ENCODE measurements around the gene TUBB4B.

Gene TUBB4B

GRCh38 chr9:137275588-137276472, 34.7 kb downstream of the TUBB4B start:
- no peak overlapping the region for H3K23ac ChIP-seq (ENCODE audit: low read length)
- H3K79me2 ChIP-seq (ENCODE audit: control insufficient read depth, insufficient read depth, low read length, poor library complexity), result peaks cover 5% of the 10 kb centered on the region
- no peak overlapping the region for H3K4me2 ChIP-seq (ENCODE audit: low read length)
- DNase-seq, result no peak
- H3K4me1 ChIP-seq (ENCODE audit: control insufficient read depth in 1 of 2, insufficient read depth in 2 of 2, low read length in 2 of 2), result peaks cover 22 to 25% of the 10 kb centered on the region in 2 experiments
- peak overlapping the region; percentile 9 for H2AK5ac ChIP-seq (ENCODE audit: low read length)
- no peak overlapping the region for H4K91ac ChIP-seq (ENCODE audit: low read depth, low read length)
- peaks cover 17% of the 10 kb centered on the region for H3K9me3 ChIP-seq (ENCODE audit: insufficient read depth, low read depth, low read length)
- no peak overlapping the region for H4K12ac ChIP-seq (ENCODE audit: low read depth, low read length)
- no peaks in the 10 kb centered on the region for H3K27me3 ChIP-seq (ENCODE audit: insufficient read depth, low read length)
- no peak overlapping the region for H4K8ac ChIP-seq (ENCODE audit: low read depth, low read length)
- H2BK120ac ChIP-seq (ENCODE audit: insufficient read depth, low read length, poor library complexity), result no peak overlapping the region
- no CpG with 5 or more reads among the region's 24 CpGs for WGBS (ENCODE audit: extremely low coverage, insufficient coverage, insufficient read length)
- no peak overlapping the region for H3K27ac ChIP-seq (ENCODE audit: low read depth, low read length)
- no peak overlapping the region for H3K14ac ChIP-seq (ENCODE audit: low read length)
- H2BK12ac ChIP-seq (ENCODE audit: low read length), result no peak overlapping the region
- no peak overlapping the region for H3K4me3 ChIP-seq (ENCODE audit: low read depth, low read length)
- H3K18ac ChIP-seq (ENCODE audit: low read length), result no peak overlapping the region
- H3K36me3 ChIP-seq (ENCODE audit: control insufficient read depth in 1 of 2, insufficient read depth in 2 of 2, low read length in 2 of 2), result peaks cover 46 to 48% of the 10 kb centered on the region in 2 experiments
- peaks cover 14% of the 10 kb centered on the region for H3K79me1 ChIP-seq (ENCODE audit: low read length)
- no peak overlapping the region for H2BK5ac ChIP-seq (ENCODE audit: low read depth, low read length, poor library complexity)
- H2AFZ ChIP-seq (ENCODE audit: insufficient read depth, low read length, poor library complexity), result no peak overlapping the region
- H3K4ac ChIP-seq (ENCODE audit: low read depth, low read length), result no peak overlapping the region
- H3K9ac ChIP-seq (ENCODE audit: low read length), result no peak overlapping the region

GRCh38 chr9:137276473-137277328, 35.6 kb downstream of the TUBB4B start:
- Histone ChIP-seq H2BK120ac (ENCODE audit: insufficient read depth, low read length, poor library complexity) (no peak overlapping the region), H3K79me2 (ENCODE audit: control insufficient read depth, insufficient read depth, low read length, poor library complexity) (peaks cover 5% of the 10 kb centered on the region), H3K79me1 (ENCODE audit: low read length) (peaks cover 17% of the 10 kb centered on the region), H2BK12ac (ENCODE audit: low read length) (peak overlapping the region; percentile 10), H3K23ac (ENCODE audit: low read length) (no peak overlapping the region), H3K27ac (ENCODE audit: low read depth, low read length) (peak overlapping the region; percentile 52), H3K4me1 (ENCODE audit: control insufficient read depth in 1 of 2, insufficient read depth in 2 of 2, low read length in 2 of 2) (peaks cover 27 to 29% of the 10 kb centered on the region in 2 experiments), H3K9ac (ENCODE audit: low read length) (no peak overlapping the region), H3K4me3 (ENCODE audit: low read depth, low read length) (no peak overlapping the region), H3K14ac (ENCODE audit: low read length) (peak overlapping the region; percentile 1), H3K9me3 (ENCODE audit: insufficient read depth, low read depth, low read length) (peaks cover 17% of the 10 kb centered on the region), H4K8ac (ENCODE audit: low read depth, low read length) (no peak overlapping the region), H2AK5ac (ENCODE audit: low read length) (peak overlapping the region; percentile 9), H3K27me3 (ENCODE audit: insufficient read depth, low read length) (no peaks in the 10 kb centered on the region), H4K91ac (ENCODE audit: low read depth, low read length) (peak overlapping the region; percentile 50), H3K4me2 (ENCODE audit: low read length) (peak overlapping the region; percentile 60), H3K36me3 (ENCODE audit: control insufficient read depth in 1 of 2, insufficient read depth in 2 of 2, low read length in 2 of 2) (peaks cover 39 to 42% of the 10 kb centered on the region in 2 experiments), H2BK5ac (ENCODE audit: low read depth, low read length, poor library complexity) (no peak overlapping the region), H3K4ac (ENCODE audit: low read depth, low read length) (no peak overlapping the region), H4K12ac (ENCODE audit: low read depth, low read length) (peak overlapping the region; percentile 8), H3K18ac (ENCODE audit: low read length) (no peak overlapping the region), H2AFZ (ENCODE audit: insufficient read depth, low read length, poor library complexity) (no peak overlapping the region)
- WGBS (ENCODE audit: extremely low coverage, insufficient coverage, insufficient read length), result no CpG with 5 or more reads among the region's 30 CpGs
- no peak for DNase-seq

- Histone ChIP-seq H2BK12ac (ENCODE audit: low read length) (peak within 1 kb of the TSS; percentile 21), H3K27me3 (ENCODE audit: insufficient read depth, low read length) (no peaks in the 10 kb centered on the region), H3K4me1 (ENCODE audit: control insufficient read depth in 1 of 2, insufficient read depth in 2 of 2, low read length in 2 of 2) (peaks cover 27 to 29% of the 10 kb centered on the region in 2 experiments), H2BK120ac (ENCODE audit: insufficient read depth, low read length, poor library complexity) (peak within 1 kb of the TSS; percentile 86), H3K4me2 (ENCODE audit: low read length) (peak within 1 kb of the TSS; percentile 60), H3K79me2 (ENCODE audit: control insufficient read depth, insufficient read depth, low read length, poor library complexity) (peaks cover 5% of the 10 kb centered on the region), H3K4me3 (ENCODE audit: low read depth, low read length) (peak within 1 kb of the TSS; percentile 58), H3K79me1 (ENCODE audit: low read length) (peaks cover 17% of the 10 kb centered on the region), H3K9me3 (ENCODE audit: insufficient read depth, low read depth, low read length) (peaks cover 17% of the 10 kb centered on the region), H3K14ac (ENCODE audit: low read length) (peak within 1 kb of the TSS; percentile 83), H3K18ac (ENCODE audit: low read length) (peak within 1 kb of the TSS; percentile 68), H2AK5ac (ENCODE audit: low read length) (peak within 1 kb of the TSS; percentile 40), H3K4ac (ENCODE audit: low read depth, low read length) (peak within 1 kb of the TSS; percentile 53), H4K91ac (ENCODE audit: low read depth, low read length) (peak within 1 kb of the TSS; percentile 84), H2AFZ (ENCODE audit: insufficient read depth, low read length, poor library complexity) (peak within 1 kb of the TSS; percentile 68), H3K9ac (ENCODE audit: low read length) (peak within 1 kb of the TSS; percentile 55), H3K27ac (ENCODE audit: low read depth, low read length) (peak within 1 kb of the TSS; percentile 52), H3K23ac (ENCODE audit: low read length) (no peak within 1 kb of the TSS), H3K36me3 (ENCODE audit: control insufficient read depth in 1 of 2, insufficient read depth in 2 of 2, low read length in 2 of 2) (peaks cover 31 to 34% of the 10 kb centered on the region in 2 experiments), H2BK5ac (ENCODE audit: low read depth, low read length, poor library complexity) (peak within 1 kb of the TSS; percentile 29), H4K12ac (ENCODE audit: low read depth, low read length) (peak within 1 kb of the TSS; percentile 85), H4K8ac (ENCODE audit: low read depth, low read length) (peak within 1 kb of the TSS; percentile 73)
- no CpG with 5 or more reads among the region's 25 CpGs for WGBS (ENCODE audit: extremely low coverage, insufficient coverage, insufficient read length)
- DNase-seq, result no peak
These were observed 36.4 kb downstream of the TUBB4B start, which contains the start of gene TOR4A for GRCh38 chr9:137277329-137278041. Gene TOR4A (plus strand): TSS chr9:137277726. CDS start chr9:137278690, 964 bp downstream.
